ENCODE data around the gene PDSS2. TPM values are rescaled to one million over a fixed set of nuclear protein-coding genes. Genes with fewer than 3 reads are reported as not detected.

PDSS2 gene
- total RNA-seq, 1 experiment from 2014 or later: 17.7 TPM

- BruUV-seq (replicated peaks): no TSS peak
- ChIA-PET POLR2A (interaction anchor here (0.5 kb wide), 1 partner anchor 580 kb away, joined by 3 read pairs; no protein-coding TSS in a partner anchor), CTCF (no interaction called here)
- DNase-seq (ENCODE audit: low read depth, low spot score) (no peak), ATAC-seq (no peak)
- Histone ChIP-seq H3K36me3 (ENCODE audit: control insufficient read depth, insufficient read depth, low read length) (no peaks in the 10 kb centered on the region), H3K4me1 (ENCODE audit: control insufficient read depth, insufficient read depth, low read length) (no peaks in the 10 kb centered on the region), H3K27me3 (ENCODE audit: control insufficient read depth, insufficient read depth, low read length) (no peaks in the 10 kb centered on the region), H3K27ac (ENCODE audit: low read length) (no peak overlapping the region), H3K4me3 (ENCODE audit: low read depth in 2 of 2, low read length in 2 of 2) (no peak overlapping the region), H3K9me3 (ENCODE audit: control insufficient read depth, insufficient read depth, low read depth, low read length) (no peaks in the 10 kb centered on the region)
- TF ChIP-seq SIN3A (IDR thresholded peaks at IDR 0.05; ENCODE audit: borderline replicate concordance, insufficient read depth, low read depth, low read length) (no peak), CTCF (IDR thresholded peaks at IDR 0.05) (no peak; the same call in 1 of the 2 replicates), TCF7L2 (IDR thresholded peaks at IDR 0.05; ENCODE audit: low read depth, low read length) (no peak), REST (IDR thresholded peaks at IDR 0.05; ENCODE audit: insufficient read depth in 1 of 2, low read depth in 2 of 2, low read length in 1 of 2) (no peak), POLR2AphosphoS5 (IDR thresholded peaks at IDR 0.05; ENCODE audit: low read depth, low read length) (no peak)
- in situ Hi-C loops (cut with HindIII; ENCODE audit: low pct_unique_long_range_greater_than_20kb, low sequenced_read_pairs) (no loop called here), intact Hi-C loops (cut with micrococcal nuclease; ENCODE audit: unreplicated experiment) (no loop called here)
These were observed 125.3 kb downstream of the PDSS2 start for GRCh38 chr6:107334026-107334425.

GRCh38 chr6:107333491-107333890 is 125.9 kb downstream of the PDSS2 start:
- in situ Hi-C loops (cut with HindIII; ENCODE audit: low pct_unique_long_range_greater_than_20kb, low sequenced_read_pairs): no loop called here
- POLR2A ChIA-PET: no interaction called here
- H3K36me3 ChIP-seq (ENCODE audit: control insufficient read depth, insufficient read depth, low read length): no peaks in the 10 kb centered on the region

More at GRCh38 chr6:107333491-107333890, 125.9 kb downstream of the PDSS2 start:
- Histone ChIP-seq H3K27me3 (ENCODE audit: control insufficient read depth, insufficient read depth, low read length) (no peaks in the 10 kb centered on the region), H3K4me3 (ENCODE audit: low read depth in 2 of 2, low read length in 2 of 2) (no peak overlapping the region), H3K4me1 (ENCODE audit: control insufficient read depth, insufficient read depth, low read length) (no peaks in the 10 kb centered on the region), H3K27ac (ENCODE audit: low read length) (no peak overlapping the region), H3K9me3 (ENCODE audit: control insufficient read depth, insufficient read depth, low read depth, low read length) (no peaks in the 10 kb centered on the region)
- DNase-seq (ENCODE audit: low read depth, low spot score) (no peak), ATAC-seq (no peak)
- intact Hi-C loops (cut with micrococcal nuclease; ENCODE audit: unreplicated experiment): no loop called here
- CTCF ChIA-PET: no interaction called here
- TF ChIP-seq TCF7L2 (IDR thresholded peaks at IDR 0.05; ENCODE audit: low read depth, low read length) (no peak), CTCF (IDR thresholded peaks at IDR 0.05) (no peak), SIN3A (IDR thresholded peaks at IDR 0.05; ENCODE audit: borderline replicate concordance, insufficient read depth, low read depth, low read length) (no peak), REST (IDR thresholded peaks at IDR 0.05; ENCODE audit: insufficient read depth in 1 of 2, low read depth in 2 of 2, low read length in 1 of 2) (no peak)
- no TSS peak for BruUV-seq (replicated peaks)

All from Panc1 (cell line).